ENCODE data around the gene SEMA3C. TPM values are rescaled to one million over a fixed set of nuclear protein-coding genes. Genes with fewer than 3 reads are reported as not detected.

Gene SEMA3C
- total RNA-seq, 1 donor from 2014 or later: 148 TPM

DNA sequence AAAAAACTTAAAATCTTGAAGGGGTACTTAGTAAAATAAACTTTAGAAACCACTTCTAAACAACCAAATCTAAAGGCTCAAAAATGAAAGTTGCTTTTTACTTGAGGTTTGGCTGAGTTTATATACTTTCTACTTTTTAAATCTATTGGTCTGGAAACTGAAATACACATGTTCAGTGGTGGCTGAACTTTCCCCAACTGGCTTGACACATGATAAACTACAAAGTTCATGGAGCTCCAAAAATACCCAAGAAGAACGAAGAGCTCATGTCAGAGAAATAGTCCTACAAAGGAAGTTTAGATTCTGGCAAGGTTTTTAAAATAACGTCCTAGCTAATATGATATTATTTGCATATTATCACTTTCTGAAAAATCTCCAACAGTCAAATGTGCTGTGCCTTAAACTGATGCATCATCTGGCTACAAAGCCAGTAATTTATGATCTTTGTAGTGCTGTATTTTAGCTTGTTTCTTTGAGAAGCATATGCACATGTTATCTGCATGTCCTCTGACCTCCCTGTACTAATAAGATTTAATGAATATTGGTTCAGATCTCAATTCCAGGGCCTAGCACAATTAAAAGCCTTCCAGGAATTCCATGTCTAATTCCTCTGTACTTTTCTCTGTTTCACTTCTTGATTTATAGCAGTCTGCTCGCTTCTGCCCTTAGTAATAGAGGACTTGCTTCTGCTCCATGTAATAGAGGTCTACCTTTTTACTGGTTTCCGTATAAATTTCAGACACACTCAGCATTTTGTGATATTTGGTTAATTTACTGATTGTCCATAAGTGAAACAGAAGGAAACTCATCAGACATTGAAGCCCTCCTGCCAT lies 28.2 kb downstream of the SEMA3C start:
- H3K9me3 Mint-ChIP-seq (ENCODE audit: unreplicated experiment): no peaks in the 10 kb centered on the region
- Histone ChIP-seq H3K79me2 (ENCODE audit: insufficient read depth, low read length) (peaks cover 6% of the 10 kb centered on the region), H3K36me3 (ENCODE audit: insufficient read depth, low read length) (peaks cover 3% of the 10 kb centered on the region), H3K4me3 (ENCODE audit: insufficient read depth, low read depth, low read length) (no peak overlapping the region), H3K27ac (ENCODE audit: low read depth, low read length) (no peak overlapping the region), H3K4me1 (ENCODE audit: insufficient read depth, low read length) (peaks cover 8% of the 10 kb centered on the region), H3K9ac (ENCODE audit: low read length) (no peak overlapping the region), H2AFZ (ENCODE audit: low read depth, low read length) (no peak overlapping the region), H3K4me2 (ENCODE audit: low read length) (no peak overlapping the region), H4K20me1 (ENCODE audit: insufficient read depth, low read length) (no peaks in the 10 kb centered on the region), H3K9me3 (ENCODE audit: insufficient read depth, low read depth, low read length) (no peaks in the 10 kb centered on the region), H3K27me3 (ENCODE audit: insufficient read depth, low read length) (no peaks in the 10 kb centered on the region)
- H3K27me3 Mint-ChIP-seq (ENCODE audit: low read depth, unreplicated experiment): no peaks in the 10 kb centered on the region
- peaks cover 5% of the 10 kb centered on the region for H3K4me1 Mint-ChIP-seq (ENCODE audit: low read depth, unreplicated experiment)
- DNase-seq (ENCODE audit: low read depth) (no peak), FAIRE-seq (no peak)
- no peak overlapping the region for H3K4me3 Mint-ChIP-seq (ENCODE audit: unreplicated experiment)
- TF ChIP-seq CTCF (IDR thresholded peaks at IDR 0.05; ENCODE audit: insufficient read depth, low read depth, low read length): no peak
- TF ChIP-seq EZH2 (IDR thresholded peaks at IDR 0.05; ENCODE audit: insufficient read depth, low read length): no peak
- no peak overlapping the region for H3K27ac Mint-ChIP-seq (ENCODE audit: unreplicated experiment)
- no peaks in the 10 kb centered on the region for H3K36me3 Mint-ChIP-seq (ENCODE audit: low read depth, unreplicated experiment)

DNA sequence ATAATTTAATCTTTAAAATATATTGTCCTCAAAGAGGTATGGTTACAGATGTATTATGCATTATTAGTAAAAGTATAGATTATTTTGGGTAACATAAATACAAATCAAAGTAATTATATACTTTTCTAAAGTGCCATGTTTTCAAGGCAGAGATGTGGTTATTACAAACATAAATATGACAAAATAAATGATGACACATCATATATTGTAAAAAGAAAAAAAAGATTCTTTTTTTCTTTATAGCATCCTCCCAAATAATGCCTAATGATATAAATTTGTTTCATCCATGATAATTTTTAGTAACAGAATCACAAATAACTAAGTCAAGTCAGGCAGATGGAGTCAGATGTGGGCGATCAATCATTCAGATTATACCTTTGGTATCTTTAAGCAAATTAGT lies 29.3 kb downstream of the SEMA3C start:
- Histone ChIP-seq H3K4me1 (ENCODE audit: insufficient read depth, low read length) (peaks cover 6% of the 10 kb centered on the region), H3K4me3 (ENCODE audit: insufficient read depth, low read depth, low read length) (no peak overlapping the region), H2AFZ (ENCODE audit: low read depth, low read length) (no peak overlapping the region), H3K27me3 (ENCODE audit: insufficient read depth, low read length) (no peaks in the 10 kb centered on the region), H3K79me2 (ENCODE audit: insufficient read depth, low read length) (peaks cover 9% of the 10 kb centered on the region), H3K9me3 (ENCODE audit: insufficient read depth, low read depth, low read length) (no peaks in the 10 kb centered on the region), H3K36me3 (ENCODE audit: insufficient read depth, low read length) (peaks cover 1% of the 10 kb centered on the region), H3K4me2 (ENCODE audit: low read length) (no peak overlapping the region), H3K9ac (ENCODE audit: low read length) (no peak overlapping the region), H3K27ac (ENCODE audit: low read depth, low read length) (no peak overlapping the region), H4K20me1 (ENCODE audit: insufficient read depth, low read length) (no peaks in the 10 kb centered on the region)
- Mint-ChIP-seq H3K4me1 (ENCODE audit: low read depth, unreplicated experiment) (peaks cover 2% of the 10 kb centered on the region), H3K27me3 (ENCODE audit: low read depth, unreplicated experiment) (no peaks in the 10 kb centered on the region), H3K36me3 (ENCODE audit: low read depth, unreplicated experiment) (no peaks in the 10 kb centered on the region), H3K4me3 (ENCODE audit: unreplicated experiment) (no peak overlapping the region), H3K9me3 (ENCODE audit: unreplicated experiment) (no peaks in the 10 kb centered on the region), H3K27ac (ENCODE audit: unreplicated experiment) (no peak overlapping the region)
- TF ChIP-seq EZH2 (IDR thresholded peaks at IDR 0.05; ENCODE audit: insufficient read depth, low read length): no peak
- no peak for TF ChIP-seq CTCF (IDR thresholded peaks at IDR 0.05; ENCODE audit: insufficient read depth, low read depth, low read length)
- DNase-seq (ENCODE audit: low read depth) (no peak), FAIRE-seq (no peak)

DNA sequence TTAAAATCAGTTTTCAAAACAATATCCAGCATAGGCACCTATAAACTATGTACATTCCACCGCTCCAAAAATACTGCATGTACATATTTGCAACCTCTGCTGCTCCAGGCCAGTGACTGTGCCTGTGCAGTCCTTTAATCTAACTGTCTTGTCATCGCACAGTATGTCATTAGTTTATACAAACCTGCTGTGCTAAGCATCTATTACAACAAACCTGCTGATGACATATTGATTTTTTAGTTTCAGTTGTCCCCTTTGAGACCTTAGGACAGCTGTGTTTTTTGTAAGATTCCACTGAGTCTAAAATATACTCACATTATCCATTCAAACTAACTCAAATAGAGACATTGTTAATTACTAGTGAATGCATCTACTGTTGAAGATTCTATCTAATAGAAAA lies 33.1 kb downstream of the SEMA3C start:
- FAIRE-seq (no peak), DNase-seq (ENCODE audit: low read depth) (no peak)
- H3K4me1 Mint-ChIP-seq (ENCODE audit: low read depth, unreplicated experiment): peaks cover 29% of the 10 kb centered on the region
- no peak overlapping the region for H3K27ac Mint-ChIP-seq (ENCODE audit: unreplicated experiment)
- H3K4me3 ChIP-seq (ENCODE audit: insufficient read depth, low read depth, low read length): no peak overlapping the region
- no peak overlapping the region for H3K4me2 ChIP-seq (ENCODE audit: low read length)
- H3K27me3 Mint-ChIP-seq (ENCODE audit: low read depth, unreplicated experiment): no peaks in the 10 kb centered on the region
- no peaks in the 10 kb centered on the region for H4K20me1 ChIP-seq (ENCODE audit: insufficient read depth, low read length)
- H3K79me2 ChIP-seq (ENCODE audit: insufficient read depth, low read length): peaks cover 11% of the 10 kb centered on the region
- H3K36me3 Mint-ChIP-seq (ENCODE audit: low read depth, unreplicated experiment): peaks cover under 1% of the 10 kb centered on the region
- TF ChIP-seq CTCF (IDR thresholded peaks at IDR 0.05; ENCODE audit: insufficient read depth, low read depth, low read length) (no peak), EZH2 (IDR thresholded peaks at IDR 0.05; ENCODE audit: insufficient read depth, low read length) (no peak)
- H3K36me3 ChIP-seq (ENCODE audit: insufficient read depth, low read length): peaks cover 2% of the 10 kb centered on the region
- H3K9me3 ChIP-seq (ENCODE audit: insufficient read depth, low read depth, low read length): no peaks in the 10 kb centered on the region
- H3K4me3 Mint-ChIP-seq (ENCODE audit: unreplicated experiment): no peak overlapping the region
- H3K4me1 ChIP-seq (ENCODE audit: insufficient read depth, low read length): peaks cover 27% of the 10 kb centered on the region
- no peaks in the 10 kb centered on the region for H3K27me3 ChIP-seq (ENCODE audit: insufficient read depth, low read length)
- H2AFZ ChIP-seq (ENCODE audit: low read depth, low read length): no peak overlapping the region
- H3K9me3 Mint-ChIP-seq (ENCODE audit: unreplicated experiment): no peaks in the 10 kb centered on the region
- H3K27ac ChIP-seq (ENCODE audit: low read depth, low read length): no peak overlapping the region
- H3K9ac ChIP-seq (ENCODE audit: low read length): no peak overlapping the region
